ENCODE results near the gene EFCAB10. TPM values are rescaled to one million over a fixed set of nuclear protein-coding genes. Genes with fewer than 3 reads are reported as not detected.

The EFCAB10 gene
- polyA plus RNA-seq, 1 of the 3 experiments (the other 2 are of a cell fraction) = 0.51 TPM

- no peak for DNase-seq
Observed at GRCh38 chr7:105625986-105626385, 44.7 kb upstream of the EFCAB10 start.

DNA sequence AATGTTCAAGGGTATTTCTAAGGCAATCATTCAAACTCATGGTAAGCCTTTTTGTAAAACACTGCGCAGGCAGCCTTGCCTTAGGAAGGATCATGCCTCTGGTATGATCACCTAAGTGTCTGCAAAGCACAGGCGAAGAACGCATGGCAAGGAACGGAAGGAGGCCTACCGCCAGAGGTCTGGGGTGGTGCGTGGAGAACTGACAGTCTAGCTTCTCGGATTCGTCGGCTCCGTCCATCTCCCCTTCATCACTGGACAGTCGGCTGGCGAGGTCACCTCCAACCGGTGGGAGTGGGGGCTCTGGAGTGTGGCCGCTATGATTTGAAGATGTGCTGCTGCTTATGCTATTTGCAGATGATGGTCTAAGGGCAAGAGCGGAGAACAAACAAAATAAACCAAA, 42.6 kb upstream of the EFCAB10 start:
- Histone ChIP-seq H3K4me3 (ENCODE audit: low read depth in 2 of 2, low read length in 1 of 2) (no peak overlapping the region), H3K27ac (ENCODE audit: low read depth in 2 of 2, low read length in 1 of 2) (no peak overlapping the region), H3K9ac (no peak overlapping the region), H3K4me1 (ENCODE audit: control insufficient read depth in 1 of 2, insufficient read depth in 2 of 2, low read depth in 1 of 2, low read length in 1 of 2) (peaks cover 0 to 18% of the 10 kb centered on the region in 2 experiments; a peak in 1 of 4 replicates), H3K9me3 (no peaks in the 10 kb centered on the region), H3K27me3 (ENCODE audit: insufficient read depth) (no peaks in the 10 kb centered on the region), H3K4me2 (no peak overlapping the region), H2AFZ (ENCODE audit: low read depth) (no peak overlapping the region), H3K36me3 (replicated peaks in 1 of 2; ENCODE audit: control insufficient read depth in 1 of 2, insufficient read depth in 2 of 2, low read length in 1 of 2) (peaks cover 14 to 16% of the 10 kb centered on the region in 2 experiments), H3F3A (replicated peaks; ENCODE audit: insufficient read depth) (no peaks in the 10 kb centered on the region), H3K79me2 (ENCODE audit: insufficient read depth) (no peaks in the 10 kb centered on the region), H3K9me2 (no peaks in the 10 kb centered on the region), H4K20me1 (ENCODE audit: insufficient read depth) (no peaks in the 10 kb centered on the region)
- TF ChIP-seq MXI1 (IDR thresholded peaks at IDR 0.05; ENCODE audit: low read depth, low read length) (no peak), RAD21 (IDR thresholded peaks at IDR 0.05; ENCODE audit: low read length) (no peak), FOXM1 (IDR thresholded peaks at IDR 0.05; ENCODE audit: low read depth) (no peak), FOXJ3 (CRISPR knock-in tag; IDR thresholded peaks at IDR 0.05) (no peak)
- TF ChIP-seq, protein P1, sequence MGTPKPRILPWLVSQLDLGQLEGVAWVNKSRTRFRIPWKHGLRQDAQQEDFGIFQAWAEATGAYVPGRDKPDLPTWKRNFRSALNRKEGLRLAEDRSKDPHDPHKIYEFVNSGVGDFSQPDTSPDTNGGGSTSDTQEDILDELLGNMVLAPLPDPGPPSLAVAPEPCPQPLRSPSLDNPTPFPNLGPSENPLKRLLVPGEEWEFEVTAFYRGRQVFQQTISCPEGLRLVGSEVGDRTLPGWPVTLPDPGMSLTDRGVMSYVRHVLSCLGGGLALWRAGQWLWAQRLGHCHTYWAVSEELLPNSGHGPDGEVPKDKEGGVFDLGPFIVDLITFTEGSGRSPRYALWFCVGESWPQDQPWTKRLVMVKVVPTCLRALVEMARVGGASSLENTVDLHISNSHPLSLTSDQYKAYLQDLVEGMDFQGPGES (IDR thresholded peaks at IDR 0.05; ENCODE audit: low read depth, low read length) = no peak
- POLR2A ChIA-PET = no interaction called here
- CTCF ChIA-PET = interaction anchor here (1.2 to 1.3 kb wide), 2 partner anchors 13 to 28 kb away, joined by 4 to 5 read pairs; no protein-coding TSS in a partner anchor
- DNase-seq = no peak
- 98% methylated on average over 15 of the region's 15 CpGs for WGBS (ENCODE audit: low lambda C conversion rate)

More at GRCh38 chr7:105625986-105626385, 44.7 kb upstream of the EFCAB10 start:
- peaks cover 11 to 16% of the 10 kb centered on the region in 2 experiments for H3K36me3 ChIP-seq (replicated peaks in 1 of 2; ENCODE audit: control insufficient read depth in 1 of 2, insufficient read depth in 2 of 2, low read length in 1 of 2)
- no peak overlapping the region for H3K9ac ChIP-seq
- no peak overlapping the region for H2AFZ ChIP-seq (ENCODE audit: low read depth)
- WGBS (ENCODE audit: low lambda C conversion rate) = 68% methylated on average over 2 of the region's 2 CpGs
- no peaks in the 10 kb centered on the region for H3K9me2 ChIP-seq
- no peaks in the 10 kb centered on the region for H3K79me2 ChIP-seq (ENCODE audit: insufficient read depth)
- no peak overlapping the region for H3K27ac ChIP-seq (ENCODE audit: low read depth in 2 of 2, low read length in 1 of 2)
- no peak overlapping the region for H3K4me2 ChIP-seq
- no peaks in the 10 kb centered on the region for H3K9me3 ChIP-seq
- no peaks in the 10 kb centered on the region for H3F3A ChIP-seq (replicated peaks; ENCODE audit: insufficient read depth)
- no peaks in the 10 kb centered on the region for H4K20me1 ChIP-seq (ENCODE audit: insufficient read depth)
- H3K27me3 ChIP-seq (ENCODE audit: insufficient read depth) = no peaks in the 10 kb centered on the region
- H3K4me3 ChIP-seq (ENCODE audit: low read depth in 2 of 2, low read length in 1 of 2) = no peak overlapping the region
- ChIA-PET POLR2A (no interaction called here), CTCF (no interaction called here)
- peaks cover 0 to 17% of the 10 kb centered on the region in 2 experiments; a peak in 1 of 4 replicates for H3K4me1 ChIP-seq (ENCODE audit: control insufficient read depth in 1 of 2, insufficient read depth in 2 of 2, low read depth in 1 of 2, low read length in 1 of 2)
- TF ChIP-seq MXI1 (IDR thresholded peaks at IDR 0.05; ENCODE audit: low read depth, low read length) (no peak), EP300 (IDR thresholded peaks at IDR 0.05; ENCODE audit: borderline replicate concordance in 1 of 2, low read depth in 1 of 2, low read length in 1 of 2) (no peak), EZH2phosphoT487 (IDR thresholded peaks at IDR 0.05; ENCODE audit: borderline replicate concordance, low read depth) (no peak), REST (IDR thresholded peaks at IDR 0.05; ENCODE audit: low read depth, low read length) (no peak), TCF12 (IDR thresholded peaks at IDR 0.05) (no peak), SIN3A (IDR thresholded peaks at IDR 0.05; ENCODE audit: borderline replicate concordance, low read depth, low read length) (no peak), POLR2AphosphoS5 (IDR thresholded peaks at IDR 0.05; ENCODE audit: low read depth, low read length) (no peak), RAD21 (IDR thresholded peaks at IDR 0.05; ENCODE audit: low read length) (no peak), NRF1 (IDR thresholded peaks at IDR 0.05; ENCODE audit: low read depth, low read length) (no peak)

Measured in SK-N-SH (cell line).